DOHH2 (cell line): Measurements from ENCODE around the gene FRRS1.

Experiments
- H3F3A ChIP-seq: fragments of 200-600 bp; sonication (generic), shearing (Covaris generic); 2 replicates; pipeline ENCODE4 v1.6.0; 2016; ENCODE audit warnings: antibody characterized with exemption, mild to moderate bottlenecking; ENCODE audit not compliant: control insufficient read depth, insufficient read depth
- H3K27ac ChIP-seq: fragments of 200-600 bp; sonication (generic); 2 replicates; pipeline ENCODE4 v1.5.1; 2014; ENCODE audit warnings: low read depth, mild to moderate bottlenecking, low read length, moderate library complexity
- H3K27me3 ChIP-seq: fragments of 200-600 bp; sonication (generic); 2 replicates; pipeline ENCODE4 v1.6.1; 2014; ENCODE audit warnings: mild to moderate bottlenecking, low read length, mixed read lengths; ENCODE audit not compliant: control insufficient read depth
- H3K36me3 ChIP-seq: fragments of 200-600 bp; sonication (generic); 2 replicates; pipeline ENCODE4 v1.6.1; 2014; ENCODE audit warnings: mild to moderate bottlenecking, low read length, moderate library complexity, mixed read lengths; ENCODE audit not compliant: control insufficient read depth
- H3K4me1 ChIP-seq: fragments of 200-600 bp; sonication (generic); 2 replicates; pipeline ENCODE4 v1.6.1; 2014; ENCODE audit warnings: mild to moderate bottlenecking, low read length, mixed read lengths; ENCODE audit not compliant: control insufficient read depth
- H3K4me2 ChIP-seq: fragments of 200-600 bp; sonication (generic); 2 replicates; pipeline ENCODE4 v1.6.0; 2014; ENCODE audit warnings: mild to moderate bottlenecking, low read length, moderate library complexity
- H3K4me3 ChIP-seq: fragments of 200-600 bp; sonication (generic); 2 replicates; pipeline ENCODE4 v1.5.1; 2014; ENCODE audit warnings: mild to moderate bottlenecking, low read length, mixed read lengths
- H3K79me2 ChIP-seq: fragments of 200-600 bp; sonication (generic); 2 replicates; pipeline ENCODE4 v1.6.1; 2014; ENCODE audit warnings: mild to moderate bottlenecking, low read length, mixed read lengths; ENCODE audit not compliant: control insufficient read depth
- H3K9me2 ChIP-seq: fragments of 200-600 bp; sonication (generic); replicated peaks from 2 replicates; pipeline ENCODE4 v1.6.1; 2014; ENCODE audit warnings: mild to moderate bottlenecking, low read length, mixed read lengths; ENCODE audit not compliant: control insufficient read depth
- H3K9me3 ChIP-seq: fragments of 200-600 bp; sonication (generic); 2 replicates; pipeline ENCODE4 v1.6.1; 2014; ENCODE audit warnings: antibody characterized with exemption, low read length, mixed read lengths; ENCODE audit not compliant: control insufficient read depth, insufficient read depth
- H4K20me1 ChIP-seq: fragments of 200-600 bp; sonication (generic); 2 replicates; pipeline ENCODE4 v1.6.0; 2014; ENCODE audit warnings: low read depth, mild to moderate bottlenecking, antibody characterized with exemption, low read length, moderate library complexity; ENCODE audit not compliant: control insufficient read depth, insufficient read depth
- CTCF ChIP-seq: fragments of 200-600 bp; sonication (generic); IDR thresholded peaks from one replicate; pipeline ENCODE4 v1.5.1; 2014; ENCODE audit warnings: antibody characterized with exemption, mild to moderate bottlenecking, low read depth, low read length; ENCODE audit not compliant: poor library complexity, severe bottlenecking
- EZH2phosphoT487 ChIP-seq: fragments of 200-600 bp; sonication (generic); IDR thresholded peaks from 2 replicates; pipeline ENCODE4 v1.6.1; 2017; ENCODE audit warnings: borderline replicate concordance, mild to moderate bottlenecking, antibody characterized with exemption, low read length, moderate library complexity, mixed read lengths

Gene FRRS1

GRCh38 chr1:99672530-99673213 is 93.8 kb downstream of the FRRS1 start:
- Histone ChIP-seq H3K27ac (no peak overlapping the region), H3K4me2 (no peak overlapping the region), H3K4me3 (no peak overlapping the region), H3K4me1 (no peaks in the 10 kb centered on the region), H3K79me2 (no peaks in the 10 kb centered on the region), H3K9me3 (no peaks in the 10 kb centered on the region), H4K20me1 (no peaks in the 10 kb centered on the region), H3F3A (no peaks in the 10 kb centered on the region), H3K27me3 (peaks cover 28% of the 10 kb centered on the region), H3K9me2 (no peaks in the 10 kb centered on the region), H3K36me3 (no peaks in the 10 kb centered on the region)
- no peak for TF ChIP-seq EZH2phosphoT487

GRCh38 chr1:99672038-99672437 is 94.4 kb downstream of the FRRS1 start:
- Histone ChIP-seq H4K20me1 (no peaks in the 10 kb centered on the region), H3K9me2 (no peaks in the 10 kb centered on the region), H3K4me3 (no peak overlapping the region), H3K36me3 (no peaks in the 10 kb centered on the region), H3K9me3 (no peaks in the 10 kb centered on the region), H3K27ac (no peak overlapping the region), H3K27me3 (peaks cover 32% of the 10 kb centered on the region), H3K79me2 (no peaks in the 10 kb centered on the region), H3F3A (no peaks in the 10 kb centered on the region), H3K4me2 (no peak overlapping the region), H3K4me1 (no peaks in the 10 kb centered on the region)
- TF ChIP-seq EZH2phosphoT487 (no peak), CTCF (no peak)

GRCh38 chr1:99670583-99670982 is 95.9 kb downstream of the FRRS1 start:
- H3K36me3 ChIP-seq = no peaks in the 10 kb centered on the region
- no peak overlapping the region for H3K4me2 ChIP-seq

More at GRCh38 chr1:99670583-99670982, 95.9 kb downstream of the FRRS1 start:
- Histone ChIP-seq H3K79me2 (no peaks in the 10 kb centered on the region), H3F3A (no peaks in the 10 kb centered on the region), H3K4me3 (no peak overlapping the region), H3K27me3 (peaks cover 30% of the 10 kb centered on the region), H3K9me3 (no peaks in the 10 kb centered on the region), H3K4me1 (no peaks in the 10 kb centered on the region), H3K27ac (no peak overlapping the region), H3K9me2 (no peaks in the 10 kb centered on the region), H4K20me1 (no peaks in the 10 kb centered on the region)
- TF ChIP-seq EZH2phosphoT487 = no peak
- TF ChIP-seq CTCF = no peak
